H9 (cell line): ENCODE results near the gene ROBO1. TPM values are rescaled to one million over a fixed set of nuclear protein-coding genes. Genes with fewer than 3 reads are reported as not detected.

Source experiments
- DNase-seq: peaks from one replicate; pipeline ENCODE4 v3.0.0-alpha.2; 2017
- H2AFZ ChIP-seq: one replicate; pipeline ENCODE4 v1.6.1; 2013; ENCODE audit warnings: mild to moderate bottlenecking, low read length, control low read depth, moderate library complexity
- H2AK5ac ChIP-seq: 2 replicates; pipeline ENCODE4 v1.6.1; 2013; ENCODE audit warnings: low read length, control low read depth, mixed read lengths; ENCODE audit not compliant: insufficient read length
- H2BK120ac ChIP-seq: one replicate; pipeline ENCODE4 v1.6.1; 2013; ENCODE audit warnings: low read depth, mild to moderate bottlenecking, low read length, control low read depth, inconsistent platforms; ENCODE audit not compliant: poor library complexity, severe bottlenecking
- H2BK12ac ChIP-seq: 2 replicates; pipeline ENCODE4 v1.6.1; 2013; ENCODE audit warnings: low read length, control low read depth, mixed read lengths, low read depth; ENCODE audit not compliant: insufficient read length
- H2BK15ac ChIP-seq: 2 replicates; pipeline ENCODE4 v1.6.1; 2013; ENCODE audit warnings: low read depth, low read length, control low read depth
- H2BK20ac ChIP-seq: one replicate; pipeline ENCODE4 v1.6.1; 2013; ENCODE audit warnings: low read depth, mild to moderate bottlenecking, low read length, control low read depth, inconsistent platforms; ENCODE audit not compliant: poor library complexity, severe bottlenecking
- H2BK5ac ChIP-seq: 2 replicates; pipeline ENCODE4 v1.6.1; 2013; ENCODE audit warnings: low read length, control low read depth, mixed read lengths; ENCODE audit not compliant: insufficient read length
- H3K14ac ChIP-seq: 2 replicates; pipeline ENCODE4 v1.6.1; 2013; ENCODE audit warnings: low read length, control low read depth; ENCODE audit not compliant: insufficient read depth
- H3K18ac ChIP-seq: 2 replicates; pipeline ENCODE4 v1.6.1; 2013; ENCODE audit warnings: low read depth, mild to moderate bottlenecking, mixed read lengths, low read length, control low read depth; ENCODE audit not compliant: insufficient read length
- H3K23ac ChIP-seq: 2 replicates; pipeline ENCODE4 v1.6.1; 2013; ENCODE audit warnings: low read length, control low read depth, mixed read lengths, low read depth; ENCODE audit not compliant: insufficient read length
- H3K23me2 ChIP-seq: 2 replicates; pipeline ENCODE4 v1.6.1; 2013; ENCODE audit warnings: low read depth, mild to moderate bottlenecking, mixed read lengths, low read length, control low read depth; ENCODE audit not compliant: insufficient read length, poor library complexity, severe bottlenecking
- H3K27ac ChIP-seq: 2 replicates; pipeline ENCODE4 v1.5.1; 2013; ENCODE audit warnings: low read length, control low read depth, mixed read lengths, low read depth; ENCODE audit not compliant: insufficient read length
- H3K27me3 ChIP-seq: 2 replicates; pipeline ENCODE4 v1.6.1; 2013; ENCODE audit warnings: low read length, control low read depth, inconsistent platforms; ENCODE audit not compliant: insufficient read depth
- H3K4ac ChIP-seq: 2 replicates; pipeline ENCODE4 v1.6.1; 2013; ENCODE audit warnings: low read depth, mild to moderate bottlenecking, control low read depth, inconsistent platforms, low read length, moderate library complexity
- H3K4me1 ChIP-seq: 2 replicates; pipeline ENCODE4 v1.6.1; 2013; ENCODE audit warnings: low read length, control low read depth, inconsistent platforms; ENCODE audit not compliant: insufficient read depth
- H3K4me2 ChIP-seq: 2 replicates; pipeline ENCODE4 v1.6.1; 2013; ENCODE audit warnings: low read length, control low read depth, mixed read lengths; ENCODE audit not compliant: insufficient read length, insufficient read depth
- H3K56ac ChIP-seq: 2 replicates; pipeline ENCODE4 v1.6.1; 2013; ENCODE audit warnings: low read depth, mild to moderate bottlenecking, mixed read lengths, low read length, control low read depth; ENCODE audit not compliant: insufficient read length
- H3K79me1 ChIP-seq: 2 replicates; pipeline ENCODE4 v1.6.1; 2013; ENCODE audit warnings: low read depth, mild to moderate bottlenecking, moderate library complexity, low read length, control low read depth, inconsistent platforms; ENCODE audit not compliant: insufficient read depth, poor library complexity, severe bottlenecking
- H3K79me2 ChIP-seq: 2 replicates; pipeline ENCODE4 v1.6.1; 2013; ENCODE audit warnings: low read length, control low read depth, inconsistent platforms; ENCODE audit not compliant: insufficient read depth
- H3K9ac ChIP-seq: 2 replicates; pipeline ENCODE4 v1.6.1; 2013; ENCODE audit warnings: low read length, control low read depth, mixed read lengths; ENCODE audit not compliant: insufficient read length; ENCODE audit errors: extremely low read depth
- H3K9me3 ChIP-seq: one replicate; pipeline ENCODE4 v1.6.1; 2013; ENCODE audit warnings: low read depth, low read length, inconsistent platforms; ENCODE audit not compliant: control insufficient read depth
- H3T11ph ChIP-seq: one replicate; pipeline ENCODE4 v1.6.1; 2013; ENCODE audit warnings: mild to moderate bottlenecking, low read length, control low read depth, inconsistent platforms
- H4K20me1 ChIP-seq: one replicate; pipeline ENCODE4 v1.6.1; 2013; ENCODE audit not compliant: control insufficient read depth, insufficient read length, insufficient read depth
- H4K5ac ChIP-seq: 2 replicates; pipeline ENCODE4 v1.6.1; 2013; ENCODE audit warnings: low read depth, mild to moderate bottlenecking, mixed read lengths, low read length, control low read depth; ENCODE audit not compliant: insufficient read length
- H4K8ac ChIP-seq: replicated peaks from 2 replicates; pipeline ENCODE4 v1.6.1; 2013; ENCODE audit warnings: low read length, control low read depth, mixed read lengths, low read depth; ENCODE audit not compliant: insufficient read length
- H4K91ac ChIP-seq: 2 replicates; pipeline ENCODE4 v1.6.1; 2013; ENCODE audit warnings: low read depth, mild to moderate bottlenecking, moderate library complexity, mixed read lengths, low read length, control low read depth; ENCODE audit not compliant: insufficient read length
- H3K27ac Mint-ChIP-seq, 3 experiments: 2 replicates in 2 of 3; 3 replicates in 1 of 3; pipeline ENCODE4 v1.8.0; 2020 to 2021; ENCODE audit warnings: mixed read lengths in 3 of 3, mild to moderate bottlenecking in 1 of 3, moderate library complexity in 1 of 3
- H3K27me3 Mint-ChIP-seq: 2 replicates; pipeline ENCODE4 v1.8.0; 2021; ENCODE audit warnings: low read depth, mild to moderate bottlenecking, moderate library complexity, mixed read lengths
- H3K36me3 Mint-ChIP-seq, 3 experiments: 2 replicates in 2 of 3; 3 replicates in 1 of 3; pipeline ENCODE4 v1.8.0; 2020 to 2021; ENCODE audit warnings: low read depth in 3 of 3, mixed read lengths in 3 of 3; ENCODE audit not compliant: insufficient read depth in 1 of 3
- H3K4me1 Mint-ChIP-seq, 2 experiments: 2 replicates each; pipeline ENCODE4 v1.8.0; 2020; ENCODE audit warnings: mixed read lengths in 2 of 2
- H3K4me3 Mint-ChIP-seq, 2 experiments: 2 replicates in 1 of 2; 3 replicates in 1 of 2; pipeline ENCODE4 v1.8.0; 2020 to 2021; ENCODE audit warnings: mild to moderate bottlenecking in 2 of 2, mixed read lengths in 2 of 2, moderate library complexity in 1 of 2
- H3K9me3 Mint-ChIP-seq, 2 experiments: 2 replicates in 1 of 2; 3 replicates in 1 of 2; pipeline ENCODE4 v1.8.0; 2020; ENCODE audit warnings: mild to moderate bottlenecking in 2 of 2, mixed read lengths in 2 of 2, moderate library complexity in 1 of 2
- WGBS: extraction: QIAGEN DNeasy Blood & Tissue Kit; methylation state at CpG from one replicate; pipeline ENCODE4 v1.1.7; 2013; ENCODE audit warnings: missing lambda C conversion rate, low lambda C conversion rate, mixed read lengths; ENCODE audit not compliant: insufficient read length; ENCODE audit errors: extremely low coverage; 5-methylcytosine and 5-hydroxymethylcytosine counted together
- total RNA-seq: library from RNA; stranded (reverse); gene quantifications from 2 replicates; pipeline ENCODE4 v1.2.1, GENCODE V29; 2021
- TF ChIP-seq, protein P1 (sequence below): fragments of 200-600 bp; sonication (generic); conservative IDR thresholded peaks from 3 replicates; pipeline ENCODE4 v1.8.0; 2021; ENCODE audit warnings: antibody characterized with exemption, mild to moderate bottlenecking

The ROBO1 gene
- total RNA-seq, 1 experiment from 2014 or later: 62.7 TPM

- no CpG with 5 or more reads among the region's 1 CpG for WGBS
- Histone ChIP-seq H2BK12ac (no peak overlapping the region), H3K56ac (no peak overlapping the region), H2AK5ac (no peak overlapping the region), H3K27ac (no peak overlapping the region), H3K23ac (no peak overlapping the region), H3K27me3 (no peaks in the 10 kb centered on the region), H2BK15ac (no peak overlapping the region), H3K9me3 (no peaks in the 10 kb centered on the region), H3K79me2 (no peaks in the 10 kb centered on the region; the same call in 1 of the 2 replicates), H3K9ac (no peak overlapping the region), H3K23me2 (no peaks in the 10 kb centered on the region), H3K4me1 (peaks cover 2% of the 10 kb centered on the region; the same call in 1 of the 2 replicates), H3K79me1 (no peaks in the 10 kb centered on the region), H3K18ac (no peak overlapping the region), H3K4me2 (no peak overlapping the region), H3T11ph (no peak overlapping the region), H4K20me1 (no peaks in the 10 kb centered on the region), H3K4ac (no peak overlapping the region), H4K8ac (no peak overlapping the region), H2BK20ac (no peak overlapping the region), H2BK5ac (no peak overlapping the region), H2BK120ac (no peak overlapping the region), H2AFZ (no peak overlapping the region), H4K5ac (no peak overlapping the region), H4K91ac (no peak overlapping the region), H3K14ac (no peak overlapping the region)
- Mint-ChIP-seq H3K4me3 (no peak overlapping the region), H3K9me3 (no peaks in the 10 kb centered on the region), H3K27ac (no peak overlapping the region), H3K4me1 (peaks cover 31 to 37% of the 10 kb centered on the region in 2 experiments), H3K36me3 (no peaks in the 10 kb centered on the region), H3K27me3 (no peaks in the 10 kb centered on the region)
- TF ChIP-seq, protein P1, sequence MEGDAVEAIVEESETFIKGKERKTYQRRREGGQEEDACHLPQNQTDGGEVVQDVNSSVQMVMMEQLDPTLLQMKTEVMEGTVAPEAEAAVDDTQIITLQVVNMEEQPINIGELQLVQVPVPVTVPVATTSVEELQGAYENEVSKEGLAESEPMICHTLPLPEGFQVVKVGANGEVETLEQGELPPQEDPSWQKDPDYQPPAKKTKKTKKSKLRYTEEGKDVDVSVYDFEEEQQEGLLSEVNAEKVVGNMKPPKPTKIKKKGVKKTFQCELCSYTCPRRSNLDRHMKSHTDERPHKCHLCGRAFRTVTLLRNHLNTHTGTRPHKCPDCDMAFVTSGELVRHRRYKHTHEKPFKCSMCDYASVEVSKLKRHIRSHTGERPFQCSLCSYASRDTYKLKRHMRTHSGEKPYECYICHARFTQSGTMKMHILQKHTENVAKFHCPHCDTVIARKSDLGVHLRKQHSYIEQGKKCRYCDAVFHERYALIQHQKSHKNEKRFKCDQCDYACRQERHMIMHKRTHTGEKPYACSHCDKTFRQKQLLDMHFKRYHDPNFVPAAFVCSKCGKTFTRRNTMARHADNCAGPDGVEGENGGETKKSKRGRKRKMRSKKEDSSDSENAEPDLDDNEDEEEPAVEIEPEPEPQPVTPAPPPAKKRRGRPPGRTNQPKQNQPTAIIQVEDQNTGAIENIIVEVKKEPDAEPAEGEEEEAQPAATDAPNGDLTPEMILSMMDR: no peak
- no peak for DNase-seq
Observed at GRCh38 chr3:78732471-78732870, 1035.3 kb downstream of the ROBO1 start.
